RWPE1 (cell line): ENCODE results near the gene B4GALT4.

Experiments used
- CTCF ChIA-PET: fragments of 350-600 bp; sonication (Branson Sonifier 250); formaldehyde crosslinking; extraction: SDS; loops from one replicate; lab custom pipeline; 2021; lab: Yijun Ruan, JAX
- POLR2A ChIA-PET: fragments of 400-600 bp; formaldehyde crosslinking; extraction: SDS; loops from one replicate; lab custom pipeline; 2020; ENCODE audit warnings: antibody characterized with exemption; ENCODE audit not compliant: low non-redundant PET; lab: Yijun Ruan, JAX
- DNase-seq: peaks from one replicate; pipeline ENCODE4 v3.0.0; 2012; ENCODE audit warnings: low spot score
- H3K27ac ChIP-seq: fragments of 450-650 bp; 2 replicates; pipeline ENCODE4 v1.5.1; 2017
- TF ChIP-seq, protein P1 (sequence below): fragments of 450-650 bp; conservative IDR thresholded peaks from 2 replicates; pipeline ENCODE4 v1.5.1; 2017; ENCODE audit warnings: low read depth, mild to moderate bottlenecking

Gene B4GALT4

DNA sequence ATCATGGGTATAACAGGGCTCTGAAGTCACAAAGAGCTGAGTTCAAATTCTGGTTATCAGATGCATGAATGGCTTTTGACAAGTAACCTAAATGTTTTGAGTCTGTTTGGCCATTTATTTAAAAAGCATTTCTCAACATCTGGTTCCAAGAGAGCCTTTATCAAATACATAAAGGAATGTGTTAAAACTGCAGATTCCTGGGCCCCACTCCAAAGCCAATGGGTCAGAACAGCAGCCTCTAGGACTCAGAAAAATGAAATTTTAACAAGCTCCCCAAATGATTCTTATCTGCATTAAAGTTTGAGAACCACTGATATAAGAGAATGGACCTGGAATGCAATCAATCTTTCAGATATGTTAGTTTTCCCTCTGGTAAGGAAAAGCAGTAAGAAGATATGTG, 3.4 kb downstream of the B4GALT4 start:
- DNase-seq = no peak
- TF ChIP-seq, protein P1, sequence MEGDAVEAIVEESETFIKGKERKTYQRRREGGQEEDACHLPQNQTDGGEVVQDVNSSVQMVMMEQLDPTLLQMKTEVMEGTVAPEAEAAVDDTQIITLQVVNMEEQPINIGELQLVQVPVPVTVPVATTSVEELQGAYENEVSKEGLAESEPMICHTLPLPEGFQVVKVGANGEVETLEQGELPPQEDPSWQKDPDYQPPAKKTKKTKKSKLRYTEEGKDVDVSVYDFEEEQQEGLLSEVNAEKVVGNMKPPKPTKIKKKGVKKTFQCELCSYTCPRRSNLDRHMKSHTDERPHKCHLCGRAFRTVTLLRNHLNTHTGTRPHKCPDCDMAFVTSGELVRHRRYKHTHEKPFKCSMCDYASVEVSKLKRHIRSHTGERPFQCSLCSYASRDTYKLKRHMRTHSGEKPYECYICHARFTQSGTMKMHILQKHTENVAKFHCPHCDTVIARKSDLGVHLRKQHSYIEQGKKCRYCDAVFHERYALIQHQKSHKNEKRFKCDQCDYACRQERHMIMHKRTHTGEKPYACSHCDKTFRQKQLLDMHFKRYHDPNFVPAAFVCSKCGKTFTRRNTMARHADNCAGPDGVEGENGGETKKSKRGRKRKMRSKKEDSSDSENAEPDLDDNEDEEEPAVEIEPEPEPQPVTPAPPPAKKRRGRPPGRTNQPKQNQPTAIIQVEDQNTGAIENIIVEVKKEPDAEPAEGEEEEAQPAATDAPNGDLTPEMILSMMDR = no peak
- ChIA-PET CTCF (no interaction called here), POLR2A (no interaction called here)
- H3K27ac ChIP-seq = no peak overlapping the region

DNA sequence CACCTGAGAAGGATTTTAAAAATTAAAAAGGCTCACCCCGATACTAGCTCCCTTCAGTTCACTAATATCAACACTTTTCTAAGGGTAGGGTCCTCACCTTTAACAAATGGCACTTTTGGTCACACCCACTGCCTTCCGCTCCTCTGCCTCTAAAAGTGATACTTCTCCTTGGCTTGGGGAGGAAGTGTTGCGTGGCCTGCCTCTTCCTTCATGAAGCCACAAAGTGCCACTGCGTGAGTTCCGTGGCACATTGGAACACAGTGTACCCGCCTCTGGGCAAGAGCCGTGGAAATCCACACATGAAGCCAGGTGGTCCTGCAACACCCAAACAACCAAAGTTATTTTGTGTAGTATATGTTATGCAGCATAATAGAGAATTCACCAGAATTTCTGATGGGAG, 3.9 kb downstream of the B4GALT4 start:
- DNase-seq = no peak
- TF ChIP-seq, protein P1 = no peak
- H3K27ac ChIP-seq = no peak overlapping the region
- ChIA-PET POLR2A (no interaction called here), CTCF (no interaction called here)

DNA sequence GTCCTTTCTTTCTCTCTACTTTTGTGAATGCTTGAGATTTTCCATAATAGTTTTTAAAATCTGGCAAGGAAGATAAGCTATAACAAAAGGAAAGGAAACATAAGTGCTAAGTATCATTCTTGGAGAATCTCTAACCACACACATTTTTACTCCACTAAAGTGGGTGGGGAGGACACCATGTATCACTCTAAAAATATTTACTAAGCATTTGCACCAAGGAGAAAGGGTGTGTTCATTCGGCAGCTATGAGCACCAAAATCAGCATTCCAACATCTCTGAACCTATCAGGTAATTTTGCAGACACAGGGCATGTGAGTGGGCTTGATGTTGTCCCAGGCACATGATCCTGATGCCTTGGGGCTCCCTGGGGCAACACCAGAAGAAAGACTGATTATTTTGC, 5.5 kb downstream of the B4GALT4 start:
- no peak overlapping the region for H3K27ac ChIP-seq
- TF ChIP-seq, protein P1 = no peak

DNA sequence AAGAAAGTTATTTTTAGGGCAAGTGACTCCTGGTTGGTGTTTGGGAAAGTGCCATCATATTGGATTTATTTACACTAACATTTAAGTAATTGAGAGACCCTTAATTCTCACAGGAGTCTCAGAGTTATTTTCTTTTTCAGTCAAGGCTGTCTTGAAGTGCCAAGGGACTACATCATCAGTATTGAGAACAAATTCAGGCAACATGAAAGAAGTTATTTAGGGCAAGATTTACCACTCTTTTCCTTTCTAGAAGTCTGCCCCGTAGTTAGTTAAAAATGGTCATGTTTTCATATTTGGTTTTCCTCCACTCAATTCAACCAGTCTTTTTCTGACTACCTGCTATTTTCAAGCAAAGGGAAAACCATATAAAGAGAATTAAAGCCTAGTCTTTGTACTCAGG, 6.1 kb downstream of the B4GALT4 start:
- ChIA-PET POLR2A (no interaction called here), CTCF (interaction anchor here (0.6 kb wide), 1 partner anchor 91 kb away, joined by 4 read pairs; no protein-coding TSS in a partner anchor)
- no peak overlapping the region for H3K27ac ChIP-seq
- TF ChIP-seq, protein P1 = no peak
- DNase-seq = no peak

More for the DNA sequence above, 5.5 kb downstream of the B4GALT4 start:
- DNase-seq = peak; percentile 55
- CTCF ChIA-PET = interaction anchor here (0.7 kb wide), 1 partner anchor 213 kb away, joined by 5 read pairs; no protein-coding TSS in a partner anchor
- POLR2A ChIA-PET = no interaction called here

DNA sequence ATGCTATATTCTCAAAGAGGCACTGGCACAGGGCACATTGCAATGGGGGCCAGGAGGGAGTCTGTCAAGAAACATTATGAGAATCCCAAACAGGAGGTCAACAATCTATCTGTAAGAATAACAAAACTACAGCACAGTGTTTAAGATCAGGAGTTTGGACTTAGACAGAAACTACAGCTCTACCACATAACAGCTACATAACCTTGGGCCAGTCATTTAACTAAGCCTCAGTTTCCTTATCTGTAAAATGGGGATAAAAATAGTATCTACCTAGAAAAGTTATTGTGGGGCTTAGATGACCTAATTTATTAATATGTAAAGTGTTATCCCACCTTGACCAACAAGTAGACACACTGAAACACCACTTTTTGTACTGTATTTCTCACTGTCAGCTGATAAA, 9.9 kb downstream of the B4GALT4 start:
- TF ChIP-seq, protein P1 = no peak
- ChIA-PET CTCF (interaction anchor here (1.2 kb wide), 1 partner anchor 346 kb away, joined by 3 read pairs; no protein-coding TSS in a partner anchor), POLR2A (no interaction called here)
- DNase-seq = no peak
- no peak overlapping the region for H3K27ac ChIP-seq

DNA sequence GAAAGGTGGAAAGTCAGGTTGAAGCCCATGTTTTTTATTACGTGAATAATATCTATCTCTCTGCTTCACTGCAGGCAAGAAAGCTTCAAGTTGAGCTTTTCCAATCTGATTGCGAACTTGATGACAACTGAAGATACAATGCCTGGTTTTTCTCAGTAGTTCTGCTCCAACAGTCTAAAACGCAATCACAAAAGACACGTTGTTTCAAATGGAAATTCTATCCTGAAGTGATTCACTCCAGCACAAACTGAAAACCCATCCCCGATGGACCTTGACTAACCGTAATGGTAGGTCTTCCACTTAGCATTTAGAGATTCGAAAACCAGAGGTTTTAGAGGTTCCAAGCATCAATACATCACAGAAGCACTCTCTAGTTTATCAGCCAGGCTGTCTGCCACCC, 10.6 kb downstream of the B4GALT4 start:
- DNase-seq = no peak
- H3K27ac ChIP-seq = no peak overlapping the region
- ChIA-PET POLR2A (no interaction called here), CTCF (interaction anchor here (0.6 kb wide), 1 partner anchor 10 kb away, joined by 4 read pairs; the partner anchor contains the start of gene B4GALT4)
- TF ChIP-seq, protein P1 = no peak
